Activated CD4-positive, alpha-beta memory T cell treated with anti-CD3 and anti-CD28 coated beads for 36 hours (primary cell): ENCODE results near the gene ARR3. TPM values are rescaled to one million over a fixed set of nuclear protein-coding genes. Genes with fewer than 3 reads are reported as not detected.
"Not testable (repeated sequence)": the region's sequence is repeated elsewhere in the genome, so short reads cannot be mapped to it uniquely, and the experiment has no call there.

Experiments
- CTCF ChIA-PET: fragments of 350-600 bp; sonication (Branson Sonifier 250); formaldehyde crosslinking; loops from one replicate; lab custom pipeline; 2021; ENCODE audit warnings: antibody characterized with exemption, inconsistent platforms; lab: Charles Lee
- POLR2A ChIA-PET: fragments of 350-600 bp; sonication (Branson Sonifier 250); formaldehyde crosslinking; loops from one replicate; lab custom pipeline; 2021; ENCODE audit warnings: antibody characterized with exemption; lab: Charles Lee
- DNase-seq: peaks from one replicate; pipeline ENCODE4 v3.0.0-alpha.2; 2020
- H3K27ac Mint-ChIP-seq: one replicate; pipeline ENCODE4 v1.8.0; 2021; ENCODE audit warnings: mixed read lengths
- H3K27me3 Mint-ChIP-seq: one replicate; pipeline ENCODE4 v1.8.0; 2021; ENCODE audit warnings: mixed read lengths
- H3K36me3 Mint-ChIP-seq: one replicate; pipeline ENCODE4 v1.8.0; 2021; ENCODE audit warnings: mixed read lengths
- H3K4me1 Mint-ChIP-seq: one replicate; pipeline ENCODE4 v1.8.0; 2021; ENCODE audit warnings: low read depth, mixed read lengths
- H3K4me3 Mint-ChIP-seq: one replicate; pipeline ENCODE4 v1.8.0; 2021; ENCODE audit warnings: mild to moderate bottlenecking, mixed read lengths
- H3K9me3 Mint-ChIP-seq: one replicate; pipeline ENCODE4 v1.8.0; 2021; ENCODE audit warnings: mixed read lengths
- intact Hi-C: fragments of 100-400 bp; cut with micrococcal nuclease; formaldehyde crosslinking; loops from one replicate; pipeline ENCODE4 v1.15.1; 2023
- total RNA-seq, 2 experiments: library from RNA; stranded (reverse); gene quantifications; one replicate each; pipeline ENCODE4 v1.2.3, GENCODE V29; 2021

Gene ARR3
- total RNA-seq, 2 experiments from 2014 or later = not detected

- Mint-ChIP-seq H3K4me3 (peak overlapping the region; percentile 91), H3K27ac (peak overlapping the region; percentile 74), H3K9me3 (no peaks in the 10 kb centered on the region), H3K36me3 (peaks cover 12% of the 10 kb centered on the region), H3K27me3 (no peaks in the 10 kb centered on the region), H3K4me1 (peaks cover 10% of the 10 kb centered on the region)
- intact Hi-C loops = no loop called here
- ChIA-PET POLR2A (interaction anchor here (1.3 kb wide), 1 partner anchor 145 kb away, joined by 5 read pairs; no protein-coding TSS in a partner anchor), CTCF (interaction anchor here (0.9 to 1.0 kb wide), 3 partner anchors 16 to 376 kb away, joined by 3 to 5 read pairs (median 3); no protein-coding TSS in a partner anchor)
- no peak for DNase-seq
These were observed 21.1 kb downstream of the ARR3 start for GRCh38 chrX:70289168-70289792.

GRCh38 chrX:70289793-70290770, 21.9 kb downstream of the ARR3 start, which contains the start of the genes KIF4A and PDZD11:
Gene KIF4A, plus strand, starts transcription at chrX:70290104. Its CDS starts 355 bp downstream, at chrX:70290459.
Gene PDZD11, minus strand, starts transcription at chrX:70289927. Its CDS starts 586 bp downstream, at chrX:70289341.
- intact Hi-C loops = loop anchor here (1.0 to 10.0 kb wide), 3 partner anchors 144 to 671 kb away; partner anchors contain the start of gene IGBP1
- no peaks in the 10 kb centered on the region for H3K9me3 Mint-ChIP-seq
- H3K4me3 Mint-ChIP-seq = peak within 1 kb of the TSS; percentile 91
- peaks cover 10% of the 10 kb centered on the region for H3K4me1 Mint-ChIP-seq
- DNase-seq = peak; percentile 90
- ChIA-PET POLR2A (interaction anchor here (0.9 to 1.3 kb wide), 2 partner anchors 12 to 144 kb away, joined by 3 to 5 read pairs; no protein-coding TSS in a partner anchor), CTCF (interaction anchor here (0.9 to 1.0 kb wide), 3 partner anchors 16 to 375 kb away, joined by 3 to 5 read pairs (median 3); no protein-coding TSS in a partner anchor)
- peak within 1 kb of the TSS; percentile 74 for H3K27ac Mint-ChIP-seq
- H3K27me3 Mint-ChIP-seq = no peaks in the 10 kb centered on the region
- peaks cover 9% of the 10 kb centered on the region for H3K36me3 Mint-ChIP-seq

- no peaks in the 10 kb centered on the region for H3K27me3 Mint-ChIP-seq
- H3K27ac Mint-ChIP-seq = no peak overlapping the region
- H3K4me1 Mint-ChIP-seq = peaks cover 10% of the 10 kb centered on the region
- POLR2A ChIA-PET = no interaction called here
- peaks cover 5% of the 10 kb centered on the region for H3K36me3 Mint-ChIP-seq
- DNase-seq = no peak
- no peak overlapping the region for H3K4me3 Mint-ChIP-seq
- intact Hi-C loops = loop anchor here (10.0 kb wide), 1 partner anchor 158 kb away; the partner anchor contains the start of gene IGBP1
- CTCF ChIA-PET = no interaction called here
- no peaks in the 10 kb centered on the region for H3K9me3 Mint-ChIP-seq
These were observed 24.7 kb downstream of the ARR3 start for GRCh38 chrX:70292788-70293187.

DNA sequence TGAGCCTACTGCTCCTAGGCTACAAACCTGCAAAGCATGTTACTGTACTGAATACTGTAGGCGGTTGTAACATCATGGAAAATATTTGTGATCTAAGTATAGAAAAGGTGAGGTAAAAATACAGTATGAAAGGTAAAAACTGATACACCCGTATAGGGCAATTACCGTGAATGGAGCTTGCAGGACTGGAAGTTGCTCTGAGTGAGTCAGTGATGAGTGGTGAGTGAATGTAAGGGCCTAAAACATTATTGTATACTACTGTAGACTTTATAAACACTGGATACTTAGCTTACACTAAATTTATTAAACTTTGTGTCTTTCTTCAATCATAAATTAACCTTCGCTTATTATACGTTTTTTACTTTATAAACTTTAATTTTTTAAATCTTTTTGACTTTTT, 25.5 kb downstream of the ARR3 start:
- no peak overlapping the region for H3K4me3 Mint-ChIP-seq
- POLR2A ChIA-PET = no interaction called here
- no peak for DNase-seq

GRCh38 chrX:70301716-70302115, 33.6 kb downstream of the ARR3 start:
- no peaks in the 10 kb centered on the region for H3K9me3 Mint-ChIP-seq
- intact Hi-C loops = no loop called here
- no peak for DNase-seq
- no peak overlapping the region for H3K4me3 Mint-ChIP-seq
- H3K4me1 Mint-ChIP-seq = peaks cover 5% of the 10 kb centered on the region
- H3K27ac Mint-ChIP-seq = no peak overlapping the region
- CTCF ChIA-PET = no interaction called here
- no peaks in the 10 kb centered on the region for H3K27me3 Mint-ChIP-seq
- H3K36me3 Mint-ChIP-seq = peaks cover 31% of the 10 kb centered on the region
- POLR2A ChIA-PET = interaction anchor here (0.8 kb wide), 1 partner anchor 11 kb away, joined by 3 read pairs; no protein-coding TSS in a partner anchor

More for the DNA sequence above, 25.5 kb downstream of the ARR3 start:
- Mint-ChIP-seq H3K27ac (no peak overlapping the region), H3K36me3 (peaks cover 5% of the 10 kb centered on the region), H3K9me3 (no peaks in the 10 kb centered on the region), H3K4me1 (peaks cover 10% of the 10 kb centered on the region), H3K27me3 (no peaks in the 10 kb centered on the region)
- CTCF ChIA-PET = no interaction called here
- intact Hi-C loops = loop anchor here (10.0 kb wide), 1 partner anchor 159 kb away; the partner anchor contains the start of gene IGBP1

GRCh38 chrX:70313503-70313902, 45.4 kb downstream of the ARR3 start:
- H3K4me1 Mint-ChIP-seq = no peaks in the 10 kb centered on the region
- CTCF ChIA-PET = interaction anchor here (0.7 kb wide), 1 partner anchor 47 kb away, joined by 3 read pairs; no protein-coding TSS in a partner anchor
- H3K27ac Mint-ChIP-seq = no peak overlapping the region

GRCh38 chrX:70322784-70323183, 54.6 kb downstream of the ARR3 start:
- H3K27ac Mint-ChIP-seq = no peak overlapping the region
- CTCF ChIA-PET = no interaction called here
- H3K4me3 Mint-ChIP-seq = no peak overlapping the region

More at GRCh38 chrX:70313503-70313902, 45.4 kb downstream of the ARR3 start:
- intact Hi-C loops = no loop called here
- H3K9me3 Mint-ChIP-seq = no peaks in the 10 kb centered on the region
- peaks cover 5% of the 10 kb centered on the region for H3K36me3 Mint-ChIP-seq
- no peak overlapping the region for H3K4me3 Mint-ChIP-seq
- POLR2A ChIA-PET = no interaction called here
- H3K27me3 Mint-ChIP-seq = no peaks in the 10 kb centered on the region
- DNase-seq = no peak

GRCh38 chrX:70323628-70324027, 55.5 kb downstream of the ARR3 start:
- H3K4me3 Mint-ChIP-seq, H3K27ac Mint-ChIP-seq, DNase-seq, CTCF ChIA-PET, H3K27me3 Mint-ChIP-seq, H3K9me3 Mint-ChIP-seq, H3K4me1 Mint-ChIP-seq, H3K36me3 Mint-ChIP-seq, intact Hi-C loops, POLR2A ChIA-PET: not testable (repeated sequence)

More at GRCh38 chrX:70322784-70323183, 54.6 kb downstream of the ARR3 start:
- no peaks in the 10 kb centered on the region for H3K27me3 Mint-ChIP-seq
- intact Hi-C loops = no loop called here
- no peaks in the 10 kb centered on the region for H3K4me1 Mint-ChIP-seq
- DNase-seq = no peak
- no peaks in the 10 kb centered on the region for H3K9me3 Mint-ChIP-seq
- H3K36me3 Mint-ChIP-seq = no peaks in the 10 kb centered on the region
- POLR2A ChIA-PET = no interaction called here

GRCh38 chrX:70324326-70324725, 56.2 kb downstream of the ARR3 start:
- Mint-ChIP-seq H3K4me3 (no peak overlapping the region), H3K36me3 (no peaks in the 10 kb centered on the region), H3K27ac (no peak overlapping the region), H3K27me3 (no peaks in the 10 kb centered on the region), H3K4me1 (no peaks in the 10 kb centered on the region), H3K9me3 (no peaks in the 10 kb centered on the region)
- no peak for DNase-seq
- ChIA-PET CTCF (no interaction called here), POLR2A (no interaction called here)
- intact Hi-C loops = no loop called here

GRCh38 chrX:70331161-70331560, 63.0 kb downstream of the ARR3 start:
- Mint-ChIP-seq H3K4me1 (no peaks in the 10 kb centered on the region), H3K27me3 (no peaks in the 10 kb centered on the region), H3K27ac (no peak overlapping the region), H3K4me3 (no peak overlapping the region), H3K9me3 (no peaks in the 10 kb centered on the region), H3K36me3 (no peaks in the 10 kb centered on the region)
- DNase-seq = no peak
- ChIA-PET CTCF (no interaction called here), POLR2A (no interaction called here)
- intact Hi-C loops = no loop called here
